ENCODE measurements around the gene COMMD3.

The COMMD3 gene

GRCh38 chr10:22303461-22303860 is 12.7 kb upstream of the COMMD3 start:
- Histone ChIP-seq H3K27ac (ENCODE audit: low read length) (no peak overlapping the region), H3K9me3 (ENCODE audit: insufficient read depth, low read length, severe bottlenecking) (no peaks in the 10 kb centered on the region), H3K4me3 (ENCODE audit: low read depth in 1 of 2, low read length in 2 of 2) (no peak overlapping the region), H3K4me2 (ENCODE audit: insufficient read depth, low read length) (no peak overlapping the region), H3K4me1 (ENCODE audit: insufficient read depth, low read length) (no peaks in the 10 kb centered on the region), H4K20me1 (ENCODE audit: insufficient read depth, low read length) (no peaks in the 10 kb centered on the region), H3K9ac (ENCODE audit: low read depth, low read length) (no peak overlapping the region), H3K36me3 (ENCODE audit: insufficient read depth, low read length) (no peaks in the 10 kb centered on the region), H2AFZ (ENCODE audit: low read depth, low read length) (no peak overlapping the region), H3K27me3 (ENCODE audit: insufficient read depth, low read length, poor library complexity) (no peaks in the 10 kb centered on the region), H3K79me2 (ENCODE audit: insufficient read depth, low read length) (no peaks in the 10 kb centered on the region)
- DNase-seq (no peak), ATAC-seq (ENCODE audit: insufficient read depth, low read depth) (no peak)
- TF ChIP-seq CTCF (IDR thresholded peaks at IDR 0.05; ENCODE audit: borderline replicate concordance, extremely low read depth, low read length, poor library complexity, severe bottlenecking) = no peak
- TF ChIP-seq EZH2 (IDR thresholded peaks at IDR 0.05; ENCODE audit: borderline replicate concordance, low read depth, low read length, severe bottlenecking) = no peak

GRCh38 chr10:22305721-22306120 is 10.5 kb upstream of the COMMD3 start:
- DNase-seq (no peak), ATAC-seq (ENCODE audit: insufficient read depth, low read depth) (no peak)
- no peaks in the 10 kb centered on the region for H3K79me2 ChIP-seq (ENCODE audit: insufficient read depth, low read length)
- no peak overlapping the region for H3K4me3 ChIP-seq (ENCODE audit: low read depth in 1 of 2, low read length in 2 of 2)
- no peak overlapping the region for H3K4me2 ChIP-seq (ENCODE audit: insufficient read depth, low read length)
- no peak overlapping the region for H2AFZ ChIP-seq (ENCODE audit: low read depth, low read length)
- H3K27ac ChIP-seq (ENCODE audit: low read length) = no peak overlapping the region
- peaks cover 2% of the 10 kb centered on the region for H3K27me3 ChIP-seq (ENCODE audit: insufficient read depth, low read length, poor library complexity)
- H4K20me1 ChIP-seq (ENCODE audit: insufficient read depth, low read length) = no peaks in the 10 kb centered on the region
- TF ChIP-seq EZH2 (IDR thresholded peaks at IDR 0.05; ENCODE audit: borderline replicate concordance, low read depth, low read length, severe bottlenecking) (no peak), CTCF (IDR thresholded peaks at IDR 0.05; ENCODE audit: borderline replicate concordance, extremely low read depth, low read length, poor library complexity, severe bottlenecking) (no peak)
- H3K36me3 ChIP-seq (ENCODE audit: insufficient read depth, low read length) = no peaks in the 10 kb centered on the region
- H3K9ac ChIP-seq (ENCODE audit: low read depth, low read length) = no peak overlapping the region
- H3K4me1 ChIP-seq (ENCODE audit: insufficient read depth, low read length) = no peaks in the 10 kb centered on the region
- no peaks in the 10 kb centered on the region for H3K9me3 ChIP-seq (ENCODE audit: insufficient read depth, low read length, severe bottlenecking)

- Histone ChIP-seq H3K27ac (ENCODE audit: low read length) (no peak overlapping the region), H3K27me3 (ENCODE audit: insufficient read depth, low read length, poor library complexity) (peaks cover 12% of the 10 kb centered on the region), H4K20me1 (ENCODE audit: insufficient read depth, low read length) (no peaks in the 10 kb centered on the region), H3K36me3 (ENCODE audit: insufficient read depth, low read length) (no peaks in the 10 kb centered on the region), H3K9ac (ENCODE audit: low read depth, low read length) (no peak overlapping the region), H3K4me2 (ENCODE audit: insufficient read depth, low read length) (no peak overlapping the region), H3K79me2 (ENCODE audit: insufficient read depth, low read length) (no peaks in the 10 kb centered on the region), H2AFZ (ENCODE audit: low read depth, low read length) (no peak overlapping the region), H3K4me1 (ENCODE audit: insufficient read depth, low read length) (no peaks in the 10 kb centered on the region), H3K4me3 (ENCODE audit: low read depth in 1 of 2, low read length in 2 of 2) (no peak overlapping the region), H3K9me3 (ENCODE audit: insufficient read depth, low read length, severe bottlenecking) (no peaks in the 10 kb centered on the region)
- TF ChIP-seq EZH2 (IDR thresholded peaks at IDR 0.05; ENCODE audit: borderline replicate concordance, low read depth, low read length, severe bottlenecking) (no peak), CTCF (IDR thresholded peaks at IDR 0.05; ENCODE audit: borderline replicate concordance, extremely low read depth, low read length, poor library complexity, severe bottlenecking) (no peak)
- ATAC-seq (ENCODE audit: insufficient read depth, low read depth) = no peak
- no peak for DNase-seq
Observed at GRCh38 chr10:22308390-22308789, 7.8 kb upstream of the COMMD3 start.

Measured in DND-41 (cell line).